H9 (cell line): Measurements from ENCODE around the gene PHTF2. TPM values are rescaled to one million over a fixed set of nuclear protein-coding genes. Genes with fewer than 3 reads are reported as not detected.

ENCODE experiments used
- DNase-seq: peaks from one replicate; pipeline ENCODE4 v3.0.0-alpha.2; 2017
- H2AFZ ChIP-seq: one replicate; pipeline ENCODE4 v1.6.1; 2013; ENCODE audit warnings: mild to moderate bottlenecking, low read length, control low read depth, moderate library complexity
- H2AK5ac ChIP-seq: 2 replicates; pipeline ENCODE4 v1.6.1; 2013; ENCODE audit warnings: low read length, control low read depth, mixed read lengths; ENCODE audit not compliant: insufficient read length
- H2BK120ac ChIP-seq: one replicate; pipeline ENCODE4 v1.6.1; 2013; ENCODE audit warnings: low read depth, mild to moderate bottlenecking, low read length, control low read depth, inconsistent platforms; ENCODE audit not compliant: poor library complexity, severe bottlenecking
- H2BK12ac ChIP-seq: 2 replicates; pipeline ENCODE4 v1.6.1; 2013; ENCODE audit warnings: low read length, control low read depth, mixed read lengths, low read depth; ENCODE audit not compliant: insufficient read length
- H2BK15ac ChIP-seq: 2 replicates; pipeline ENCODE4 v1.6.1; 2013; ENCODE audit warnings: low read depth, low read length, control low read depth
- H2BK20ac ChIP-seq: one replicate; pipeline ENCODE4 v1.6.1; 2013; ENCODE audit warnings: low read depth, mild to moderate bottlenecking, low read length, control low read depth, inconsistent platforms; ENCODE audit not compliant: poor library complexity, severe bottlenecking
- H2BK5ac ChIP-seq: 2 replicates; pipeline ENCODE4 v1.6.1; 2013; ENCODE audit warnings: low read length, control low read depth, mixed read lengths; ENCODE audit not compliant: insufficient read length
- H3K14ac ChIP-seq: 2 replicates; pipeline ENCODE4 v1.6.1; 2013; ENCODE audit warnings: low read length, control low read depth; ENCODE audit not compliant: insufficient read depth
- H3K18ac ChIP-seq: 2 replicates; pipeline ENCODE4 v1.6.1; 2013; ENCODE audit warnings: low read depth, mild to moderate bottlenecking, mixed read lengths, low read length, control low read depth; ENCODE audit not compliant: insufficient read length
- H3K23ac ChIP-seq: 2 replicates; pipeline ENCODE4 v1.6.1; 2013; ENCODE audit warnings: low read length, control low read depth, mixed read lengths, low read depth; ENCODE audit not compliant: insufficient read length
- H3K23me2 ChIP-seq: 2 replicates; pipeline ENCODE4 v1.6.1; 2013; ENCODE audit warnings: low read depth, mild to moderate bottlenecking, mixed read lengths, low read length, control low read depth; ENCODE audit not compliant: insufficient read length, poor library complexity, severe bottlenecking
- H3K27ac ChIP-seq: 2 replicates; pipeline ENCODE4 v1.5.1; 2013; ENCODE audit warnings: low read length, control low read depth, mixed read lengths, low read depth; ENCODE audit not compliant: insufficient read length
- H3K27me3 ChIP-seq: 2 replicates; pipeline ENCODE4 v1.6.1; 2013; ENCODE audit warnings: low read length, control low read depth, inconsistent platforms; ENCODE audit not compliant: insufficient read depth
- H3K4ac ChIP-seq: 2 replicates; pipeline ENCODE4 v1.6.1; 2013; ENCODE audit warnings: low read depth, mild to moderate bottlenecking, control low read depth, inconsistent platforms, low read length, moderate library complexity
- H3K4me1 ChIP-seq: 2 replicates; pipeline ENCODE4 v1.6.1; 2013; ENCODE audit warnings: low read length, control low read depth, inconsistent platforms; ENCODE audit not compliant: insufficient read depth
- H3K4me2 ChIP-seq: 2 replicates; pipeline ENCODE4 v1.6.1; 2013; ENCODE audit warnings: low read length, control low read depth, mixed read lengths; ENCODE audit not compliant: insufficient read length, insufficient read depth
- H3K56ac ChIP-seq: 2 replicates; pipeline ENCODE4 v1.6.1; 2013; ENCODE audit warnings: low read depth, mild to moderate bottlenecking, mixed read lengths, low read length, control low read depth; ENCODE audit not compliant: insufficient read length
- H3K79me1 ChIP-seq: 2 replicates; pipeline ENCODE4 v1.6.1; 2013; ENCODE audit warnings: low read depth, mild to moderate bottlenecking, moderate library complexity, low read length, control low read depth, inconsistent platforms; ENCODE audit not compliant: insufficient read depth, poor library complexity, severe bottlenecking
- H3K79me2 ChIP-seq: 2 replicates; pipeline ENCODE4 v1.6.1; 2013; ENCODE audit warnings: low read length, control low read depth, inconsistent platforms; ENCODE audit not compliant: insufficient read depth
- H3K9ac ChIP-seq: 2 replicates; pipeline ENCODE4 v1.6.1; 2013; ENCODE audit warnings: low read length, control low read depth, mixed read lengths; ENCODE audit not compliant: insufficient read length; ENCODE audit errors: extremely low read depth
- H3K9me3 ChIP-seq: one replicate; pipeline ENCODE4 v1.6.1; 2013; ENCODE audit warnings: low read depth, low read length, inconsistent platforms; ENCODE audit not compliant: control insufficient read depth
- H3T11ph ChIP-seq: one replicate; pipeline ENCODE4 v1.6.1; 2013; ENCODE audit warnings: mild to moderate bottlenecking, low read length, control low read depth, inconsistent platforms
- H4K20me1 ChIP-seq: one replicate; pipeline ENCODE4 v1.6.1; 2013; ENCODE audit not compliant: control insufficient read depth, insufficient read length, insufficient read depth
- H4K5ac ChIP-seq: 2 replicates; pipeline ENCODE4 v1.6.1; 2013; ENCODE audit warnings: low read depth, mild to moderate bottlenecking, mixed read lengths, low read length, control low read depth; ENCODE audit not compliant: insufficient read length
- H4K8ac ChIP-seq: replicated peaks from 2 replicates; pipeline ENCODE4 v1.6.1; 2013; ENCODE audit warnings: low read length, control low read depth, mixed read lengths, low read depth; ENCODE audit not compliant: insufficient read length
- H4K91ac ChIP-seq: 2 replicates; pipeline ENCODE4 v1.6.1; 2013; ENCODE audit warnings: low read depth, mild to moderate bottlenecking, moderate library complexity, mixed read lengths, low read length, control low read depth; ENCODE audit not compliant: insufficient read length
- H3K27ac Mint-ChIP-seq, 3 experiments: 2 replicates in 2 of 3; 3 replicates in 1 of 3; pipeline ENCODE4 v1.8.0; 2020 to 2021; ENCODE audit warnings: mixed read lengths in 3 of 3, mild to moderate bottlenecking in 1 of 3, moderate library complexity in 1 of 3
- H3K27me3 Mint-ChIP-seq: 2 replicates; pipeline ENCODE4 v1.8.0; 2021; ENCODE audit warnings: low read depth, mild to moderate bottlenecking, moderate library complexity, mixed read lengths
- H3K36me3 Mint-ChIP-seq, 3 experiments: 2 replicates in 2 of 3; 3 replicates in 1 of 3; pipeline ENCODE4 v1.8.0; 2020 to 2021; ENCODE audit warnings: low read depth in 3 of 3, mixed read lengths in 3 of 3; ENCODE audit not compliant: insufficient read depth in 1 of 3
- H3K4me1 Mint-ChIP-seq, 2 experiments: 2 replicates each; pipeline ENCODE4 v1.8.0; 2020; ENCODE audit warnings: mixed read lengths in 2 of 2
- H3K4me3 Mint-ChIP-seq, 2 experiments: 2 replicates in 1 of 2; 3 replicates in 1 of 2; pipeline ENCODE4 v1.8.0; 2020 to 2021; ENCODE audit warnings: mild to moderate bottlenecking in 2 of 2, mixed read lengths in 2 of 2, moderate library complexity in 1 of 2
- H3K9me3 Mint-ChIP-seq, 2 experiments: 2 replicates in 1 of 2; 3 replicates in 1 of 2; pipeline ENCODE4 v1.8.0; 2020; ENCODE audit warnings: mild to moderate bottlenecking in 2 of 2, mixed read lengths in 2 of 2, moderate library complexity in 1 of 2
- WGBS: extraction: QIAGEN DNeasy Blood & Tissue Kit; methylation state at CpG from one replicate; pipeline ENCODE4 v1.1.7; 2013; ENCODE audit warnings: missing lambda C conversion rate, low lambda C conversion rate, mixed read lengths; ENCODE audit not compliant: insufficient read length; ENCODE audit errors: extremely low coverage; 5-methylcytosine and 5-hydroxymethylcytosine counted together
- total RNA-seq: library from RNA; stranded (reverse); gene quantifications from 2 replicates; pipeline ENCODE4 v1.2.1, GENCODE V29; 2021
- TF ChIP-seq, protein P1 (sequence below): fragments of 200-600 bp; sonication (generic); conservative IDR thresholded peaks from 3 replicates; pipeline ENCODE4 v1.8.0; 2021; ENCODE audit warnings: antibody characterized with exemption, mild to moderate bottlenecking

PHTF2 gene
- total RNA-seq, 1 experiment from 2014 or later, result 16.2 TPM

GRCh38 chr7:77993838-77994237 lies 195.3 kb downstream of the PHTF2 start:
- Histone ChIP-seq H3T11ph (no peak overlapping the region), H3K9ac (no peak overlapping the region), H3K9me3 (no peaks in the 10 kb centered on the region), H3K18ac (no peak overlapping the region), H2BK120ac (no peak overlapping the region), H2BK20ac (no peak overlapping the region), H2BK15ac (no peak overlapping the region), H4K5ac (no peak overlapping the region), H4K8ac (no peak overlapping the region), H2AK5ac (no peak overlapping the region), H3K56ac (no peak overlapping the region), H4K91ac (no peak overlapping the region), H3K23ac (no peak overlapping the region), H3K27ac (no peak overlapping the region), H3K4me2 (no peak overlapping the region), H3K14ac (no peak overlapping the region), H3K23me2 (no peaks in the 10 kb centered on the region), H3K4ac (no peak overlapping the region), H2BK5ac (no peak overlapping the region), H3K79me1 (no peaks in the 10 kb centered on the region), H3K4me1 (no peaks in the 10 kb centered on the region), H3K27me3 (no peaks in the 10 kb centered on the region), H3K79me2 (no peaks in the 10 kb centered on the region), H4K20me1 (no peaks in the 10 kb centered on the region), H2AFZ (no peak overlapping the region), H2BK12ac (no peak overlapping the region)
- TF ChIP-seq, protein P1, sequence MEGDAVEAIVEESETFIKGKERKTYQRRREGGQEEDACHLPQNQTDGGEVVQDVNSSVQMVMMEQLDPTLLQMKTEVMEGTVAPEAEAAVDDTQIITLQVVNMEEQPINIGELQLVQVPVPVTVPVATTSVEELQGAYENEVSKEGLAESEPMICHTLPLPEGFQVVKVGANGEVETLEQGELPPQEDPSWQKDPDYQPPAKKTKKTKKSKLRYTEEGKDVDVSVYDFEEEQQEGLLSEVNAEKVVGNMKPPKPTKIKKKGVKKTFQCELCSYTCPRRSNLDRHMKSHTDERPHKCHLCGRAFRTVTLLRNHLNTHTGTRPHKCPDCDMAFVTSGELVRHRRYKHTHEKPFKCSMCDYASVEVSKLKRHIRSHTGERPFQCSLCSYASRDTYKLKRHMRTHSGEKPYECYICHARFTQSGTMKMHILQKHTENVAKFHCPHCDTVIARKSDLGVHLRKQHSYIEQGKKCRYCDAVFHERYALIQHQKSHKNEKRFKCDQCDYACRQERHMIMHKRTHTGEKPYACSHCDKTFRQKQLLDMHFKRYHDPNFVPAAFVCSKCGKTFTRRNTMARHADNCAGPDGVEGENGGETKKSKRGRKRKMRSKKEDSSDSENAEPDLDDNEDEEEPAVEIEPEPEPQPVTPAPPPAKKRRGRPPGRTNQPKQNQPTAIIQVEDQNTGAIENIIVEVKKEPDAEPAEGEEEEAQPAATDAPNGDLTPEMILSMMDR, result no peak
- Mint-ChIP-seq H3K9me3 (no peaks in the 10 kb centered on the region; a peak in 1 of 5 replicates), H3K36me3 (no peaks in the 10 kb centered on the region; a peak in 1 of 7 replicates), H3K27me3 (peaks cover 4% of the 10 kb centered on the region; the same call in 1 of the 2 replicates), H3K4me1 (peaks cover 27 to 33% of the 10 kb centered on the region in 2 experiments), H3K4me3 (no peak overlapping the region), H3K27ac (no peak overlapping the region)
- DNase-seq, result no peak
- WGBS, result no CpG with 5 or more reads among the region's 3 CpGs
